ENCODE results near the gene MAP2K6. TPM values are rescaled to one million over a fixed set of nuclear protein-coding genes. Genes with fewer than 3 reads are reported as not detected.

The MAP2K6 gene
- total RNA-seq, 1 donor from 2014 or later, result 1.8 TPM

- no peak overlapping the region for H3K4me3 ChIP-seq (ENCODE audit: low read depth, low read length)
- DNase-seq (ENCODE audit: low read depth), result no peak
- TF ChIP-seq CTCF (conservative IDR thresholded peaks at IDR 0.05; ENCODE audit: low read depth, low read length), result no peak
These were observed 84.8 kb downstream of the MAP2K6 start for GRCh38 chr17:69499318-69499717.

- H3K4me3 ChIP-seq (ENCODE audit: low read depth, low read length), result no peak overlapping the region
- no peak for TF ChIP-seq CTCF (conservative IDR thresholded peaks at IDR 0.05; ENCODE audit: low read depth, low read length)
- DNase-seq (ENCODE audit: low read depth), result no peak
These were observed 86.5 kb downstream of the MAP2K6 start for GRCh38 chr17:69500911-69501429.

GRCh38 chr17:69501591-69502468 lies 87.3 kb downstream of the MAP2K6 start:
- DNase-seq (ENCODE audit: low read depth), result peak; percentile 47
- no peak for TF ChIP-seq CTCF (conservative IDR thresholded peaks at IDR 0.05; ENCODE audit: low read depth, low read length)
- H3K4me3 ChIP-seq (ENCODE audit: low read depth, low read length), result peak overlapping the region; percentile 51

GRCh38 chr17:69503711-69504110 lies 89.2 kb downstream of the MAP2K6 start:
- no peak overlapping the region for H3K4me3 ChIP-seq (ENCODE audit: low read depth, low read length)
- no peak for TF ChIP-seq CTCF (conservative IDR thresholded peaks at IDR 0.05; ENCODE audit: low read depth, low read length)
- DNase-seq (ENCODE audit: low read depth), result no peak

GRCh38 chr17:69505740-69506139 lies 91.2 kb downstream of the MAP2K6 start:
- no peak for TF ChIP-seq CTCF (conservative IDR thresholded peaks at IDR 0.05; ENCODE audit: low read depth, low read length)
- no peak for DNase-seq (ENCODE audit: low read depth)

GRCh38 chr17:69506489-69506888 lies 92.0 kb downstream of the MAP2K6 start:
- H3K4me3 ChIP-seq (ENCODE audit: low read depth, low read length), result no peak overlapping the region
- peak; percentile 62 for TF ChIP-seq CTCF (conservative IDR thresholded peaks at IDR 0.05; ENCODE audit: low read depth, low read length)
- DNase-seq (ENCODE audit: low read depth), result no peak

More at GRCh38 chr17:69505740-69506139, 91.2 kb downstream of the MAP2K6 start:
- no peak overlapping the region for H3K4me3 ChIP-seq (ENCODE audit: low read depth, low read length)

Data from epithelial cell of proximal tubule (primary cell).